H1 (cell line): Measurements from ENCODE around the gene STOML2.

ENCODE experiments used
- ATF3 ChIP-seq: IDR thresholded peaks from 2 replicates; pipeline ENCODE4 v1.6.1; 2011; ENCODE audit warnings: low read depth, mild to moderate bottlenecking, low read length; ENCODE audit not compliant: insufficient read depth
- CEBPB ChIP-seq: IDR thresholded peaks from 2 replicates; pipeline ENCODE4 v1.6.1; 2012; ENCODE audit warnings: low read depth, low read length
- CHD1 ChIP-seq: IDR thresholded peaks from 2 replicates; pipeline ENCODE4 v1.6.1; 2012; ENCODE audit warnings: low read depth, low read length, improper control_type of control experiment
- CTCF ChIP-seq, 3 experiments: IDR thresholded peaks; 1 replicate in 2 of 3; 2 replicates in 1 of 3; pipeline versions ENCODE4 v1.5.1 to v1.6.1; 2011; ENCODE audit warnings: low read length in 3 of 3, mild to moderate bottlenecking in 3 of 3, inconsistent platforms in 2 of 3, low read depth in 1 of 3, moderate library complexity in 1 of 3; ENCODE audit not compliant: insufficient read depth in 1 of 3; ENCODE audit errors: control extremely low read depth in 1 of 3
- EP300 ChIP-seq, 2 experiments: IDR thresholded peaks; 1 replicate in 1 of 2; 2 replicates in 1 of 2; pipeline ENCODE4 v1.6.1; 2011 to 2012; ENCODE audit warnings: low read depth in 2 of 2, low read length in 2 of 2, mild to moderate bottlenecking in 2 of 2, borderline replicate concordance in 1 of 2, inconsistent platforms in 1 of 2, moderate library complexity in 1 of 2
- GABPA ChIP-seq: IDR thresholded peaks from 2 replicates; pipeline ENCODE4 v1.6.1; 2011; ENCODE audit warnings: mild to moderate bottlenecking, low read length, moderate library complexity, borderline replicate concordance; ENCODE audit not compliant: insufficient read depth
- POLR2A ChIP-seq, 2 experiments: IDR thresholded peaks; 1 replicate in 1 of 2; 2 replicates in 1 of 2; pipeline ENCODE4 v1.6.1; 2011; ENCODE audit warnings: low read depth in 2 of 2, low read length in 2 of 2, mild to moderate bottlenecking in 2 of 2; ENCODE audit errors: control extremely low read depth in 1 of 2
- RXRA ChIP-seq: IDR thresholded peaks from 2 replicates; pipeline ENCODE4 v1.6.1; 2011; ENCODE audit warnings: low read depth, mild to moderate bottlenecking, low read length, moderate library complexity; ENCODE audit not compliant: insufficient read depth
- SAP30 ChIP-seq: fragments of 300-600 bp; sonication (generic); IDR thresholded peaks from 2 replicates; pipeline ENCODE4 v1.7.1; 2012; ENCODE audit warnings: low read length, moderate library complexity, mild to moderate bottlenecking, inconsistent platforms; ENCODE audit not compliant: insufficient read depth, insufficient replicate concordance
- TCF12 ChIP-seq: IDR thresholded peaks from 2 replicates; pipeline ENCODE4 v1.6.1; 2011; ENCODE audit warnings: low read depth, mild to moderate bottlenecking, low read length
- YY1 ChIP-seq: IDR thresholded peaks from 2 replicates; pipeline ENCODE4 v1.6.1; 2011; ENCODE audit warnings: low read depth, mild to moderate bottlenecking, low read length
- TF ChIP-seq, protein P1 (sequence below): IDR thresholded peaks from 2 replicates; pipeline ENCODE4 v1.6.1; 2012; ENCODE audit warnings: inconsistent platforms

- TF ChIP-seq GABPA (no peak), YY1 (no peak), EP300 (IDR thresholded peaks at IDR 0.05; ENCODE audit: borderline replicate concordance in 1 of 2, low read depth in 2 of 2, low read length in 2 of 2) (no peak), CTCF (IDR thresholded peaks at IDR 0.05; ENCODE audit: control extremely low read depth in 1 of 3, insufficient read depth in 1 of 3, low read depth in 1 of 3, low read length in 3 of 3) (no peak), POLR2A (IDR thresholded peaks at IDR 0.05; ENCODE audit: control extremely low read depth in 1 of 2, low read depth in 2 of 2, low read length in 2 of 2) (0 out of 3 replicates have a peak, but pooled peaks of 1 of the 2 experiments have one; percentile 21), RXRA (no peak), SAP30 (no peak), CEBPB (no peak), ATF3 (no peak), CHD1 (no peak), TCF12 (no peak)
- TF ChIP-seq, protein P1, sequence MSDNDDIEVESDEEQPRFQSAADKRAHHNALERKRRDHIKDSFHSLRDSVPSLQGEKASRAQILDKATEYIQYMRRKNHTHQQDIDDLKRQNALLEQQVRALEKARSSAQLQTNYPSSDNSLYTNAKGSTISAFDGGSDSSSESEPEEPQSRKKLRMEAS: no peak
Measured at GRCh38 chr9:35111001-35111933, 8.3 kb upstream of the STOML2 start.
